ENCODE data around the gene TSEN34.
A peak's percentile ranks its signal among the peaks of the same experiment; 100 is the strongest.
"Not testable (repeated sequence)": the region's sequence is repeated elsewhere in the genome, so short reads cannot be mapped to it uniquely, and the experiment has no call there.

Gene TSEN34

GRCh38 chr19:54162241-54162805, 28.8 kb upstream of the TSEN34 start:
- no peak for FAIRE-seq

GRCh38 chr19:54162884-54163283, 28.2 kb upstream of the TSEN34 start:
- no peak for FAIRE-seq

GRCh38 chr19:54164369-54165068, 26.6 kb upstream of the TSEN34 start:
- FAIRE-seq = no peak

GRCh38 chr19:54165222-54165621, 25.9 kb upstream of the TSEN34 start:
- no peak for FAIRE-seq

GRCh38 chr19:54168174-54168917, 22.8 kb upstream of the TSEN34 start:
- FAIRE-seq = no peak

GRCh38 chr19:54169149-54169740, 21.9 kb upstream of the TSEN34 start:
- FAIRE-seq = no peak

- not testable (repeated sequence) for FAIRE-seq
These were observed 19.2 kb upstream of the TSEN34 start for GRCh38 chr19:54171736-54172431.

GRCh38 chr19:54172471-54173358, 18.4 kb upstream of the TSEN34 start, which contains the start of gene TMC4:
TSS of gene TMC4 (minus strand) at chr19:54173160. CDS start at chr19:54173117, 43 bp downstream.
- no peak for FAIRE-seq

- no peak for FAIRE-seq
These were observed 17.8 kb upstream of the TSEN34 start for GRCh38 chr19:54173359-54173699.

GRCh38 chr19:54173951-54174834, 16.9 kb upstream of the TSEN34 start:
- no peak for FAIRE-seq

GRCh38 chr19:54178581-54179261, 12.4 kb upstream of the TSEN34 start:
- no peak for FAIRE-seq

- FAIRE-seq = no peak
These were observed 11.8 kb upstream of the TSEN34 start for GRCh38 chr19:54179262-54179852.

GRCh38 chr19:54179921-54180461, 11.1 kb upstream of the TSEN34 start:
- peak; percentile 92 for FAIRE-seq

- no peak for FAIRE-seq
These were observed 10.4 kb upstream of the TSEN34 start for GRCh38 chr19:54180691-54181091.

- not testable (repeated sequence) for FAIRE-seq
These were observed 9.2 kb upstream of the TSEN34 start for GRCh38 chr19:54181894-54182293.

GRCh38 chr19:54183431-54183830, 7.7 kb upstream of the TSEN34 start:
- FAIRE-seq = no peak

GRCh38 chr19:54186351-54186750, 4.8 kb upstream of the TSEN34 start:
- FAIRE-seq = no peak

- no peak for FAIRE-seq
These were observed 4.2 kb upstream of the TSEN34 start for GRCh38 chr19:54186934-54187381.

GRCh38 chr19:54188215-54188871, 2.8 kb upstream of the TSEN34 start:
- FAIRE-seq = no peak

All from A204.1 (cell line).